ENCODE data around the gene BRK1. TPM values are rescaled to one million over a fixed set of nuclear protein-coding genes. Genes with fewer than 3 reads are reported as not detected.

Gene BRK1
- total and polyA plus RNA-seq, 9 of the 15 experiments (the other 6 are each of a cell fraction or from before 2014, with no cell fraction given), result 105 to 634 (median 250) TPM

DNA sequence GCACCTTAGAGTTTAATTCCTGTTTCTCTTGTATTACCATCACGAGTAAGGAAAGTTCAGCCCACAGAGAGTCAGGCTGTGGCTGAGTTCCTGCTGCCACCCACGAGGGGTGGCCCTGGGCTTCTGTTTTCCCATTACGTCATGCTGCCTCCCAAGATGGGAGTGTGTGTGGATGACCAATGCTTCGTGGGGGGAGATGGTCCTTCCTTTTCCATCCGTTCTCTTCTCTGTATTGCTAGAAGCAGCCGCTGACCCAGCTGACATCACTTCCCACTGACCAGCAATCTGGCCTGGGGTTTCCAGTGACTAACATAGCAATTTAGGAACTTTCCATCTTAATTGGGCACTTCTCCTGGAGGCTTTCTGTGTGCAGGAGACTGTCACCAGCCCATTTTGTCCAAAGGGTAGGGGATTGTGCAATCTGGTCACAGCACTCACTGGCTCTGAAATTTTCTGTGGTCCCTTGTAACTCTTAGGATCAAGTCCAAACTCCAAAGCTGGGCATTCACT lies 58.5 kb downstream of the BRK1 start (continued):
- TF ChIP-seq HLTF (IDR thresholded peaks at IDR 0.05) (no peak), C11orf30 (IDR thresholded peaks at IDR 0.05; ENCODE audit: low read depth) (no peak), RCOR1 (IDR thresholded peaks at IDR 0.05; ENCODE audit: borderline replicate concordance in 1 of 2, low read depth in 2 of 2, low read length in 2 of 2) (peak in 1 of 2 experiments; percentile 45; a peak in 1 of 4 replicates), CREM (IDR thresholded peaks at IDR 0.05; ENCODE audit: low read depth) (peak; percentile 53; the same call in 1 of the 2 replicates), NFE2 (IDR thresholded peaks at IDR 0.05; ENCODE audit: low read depth) (0 out of 2 replicates have a peak, but pooled peaks have one; percentile 0), EGR1 (conservative IDR thresholded peaks at IDR 0.05) (peak; percentile 56; the same call in 1 of the 2 replicates), CEBPB (tag; IDR thresholded peaks at IDR 0.05) (peak; percentile 95), JUN (IDR thresholded peaks at IDR 0.05; ENCODE audit: borderline replicate concordance, low read depth, low read length) (peak; percentile 65; the same call in 1 of the 2 replicates), JUN (CRISPR knock-in tag; IDR thresholded peaks at IDR 0.05; ENCODE audit: borderline replicate concordance) (no peak), ZKSCAN8 (CRISPR knock-in tag; IDR thresholded peaks at IDR 0.05) (0 out of 2 replicates have a peak, but pooled peaks have one; percentile 7), GABPA (tag; conservative IDR thresholded peaks at IDR 0.05; ENCODE audit: low read depth) (peak; percentile 59), CTBP1 (IDR thresholded peaks at IDR 0.05; ENCODE audit: borderline replicate concordance) (peak; percentile 26), TEAD2 (tag; IDR thresholded peaks at IDR 0.05) (0 out of 2 replicates have a peak, but pooled peaks have one; percentile 2), HDAC1 (IDR thresholded peaks at IDR 0.05) (0 out of 4 replicates have a peak, but pooled peaks of 1 of the 2 experiments have one; percentile 15), JUND (IDR thresholded peaks at IDR 0.05; ENCODE audit: borderline replicate concordance, low read depth, low read length) (peak; percentile 77), JUND (tag; IDR thresholded peaks at IDR 0.05; ENCODE audit: borderline replicate concordance, low read depth, low read length) (peak; percentile 74; the same call in 1 of the 3 replicates), CBFA2T2 (conservative IDR thresholded peaks at IDR 0.05) (no peak), CEBPG (CRISPR knock-in tag; IDR thresholded peaks at IDR 0.05) (peak; percentile 48; the same call in 1 of the 2 replicates), CEBPG (tag; conservative IDR thresholded peaks at IDR 0.05 in 1 of 2, IDR thresholded peaks at IDR 0.05 in 1 of 2) (peak; percentile 92 to 96)
- TF ChIP-seq, protein P1, sequence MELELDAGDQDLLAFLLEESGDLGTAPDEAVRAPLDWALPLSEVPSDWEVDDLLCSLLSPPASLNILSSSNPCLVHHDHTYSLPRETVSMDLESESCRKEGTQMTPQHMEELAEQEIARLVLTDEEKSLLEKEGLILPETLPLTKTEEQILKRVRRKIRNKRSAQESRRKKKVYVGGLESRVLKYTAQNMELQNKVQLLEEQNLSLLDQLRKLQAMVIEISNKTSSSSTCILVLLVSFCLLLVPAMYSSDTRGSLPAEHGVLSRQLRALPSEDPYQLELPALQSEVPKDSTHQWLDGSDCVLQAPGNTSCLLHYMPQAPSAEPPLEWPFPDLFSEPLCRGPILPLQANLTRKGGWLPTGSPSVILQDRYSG (tag; conservative IDR thresholded peaks at IDR 0.05; ENCODE audit: low read depth), result no peak
- TF ChIP-seq, protein P2, sequence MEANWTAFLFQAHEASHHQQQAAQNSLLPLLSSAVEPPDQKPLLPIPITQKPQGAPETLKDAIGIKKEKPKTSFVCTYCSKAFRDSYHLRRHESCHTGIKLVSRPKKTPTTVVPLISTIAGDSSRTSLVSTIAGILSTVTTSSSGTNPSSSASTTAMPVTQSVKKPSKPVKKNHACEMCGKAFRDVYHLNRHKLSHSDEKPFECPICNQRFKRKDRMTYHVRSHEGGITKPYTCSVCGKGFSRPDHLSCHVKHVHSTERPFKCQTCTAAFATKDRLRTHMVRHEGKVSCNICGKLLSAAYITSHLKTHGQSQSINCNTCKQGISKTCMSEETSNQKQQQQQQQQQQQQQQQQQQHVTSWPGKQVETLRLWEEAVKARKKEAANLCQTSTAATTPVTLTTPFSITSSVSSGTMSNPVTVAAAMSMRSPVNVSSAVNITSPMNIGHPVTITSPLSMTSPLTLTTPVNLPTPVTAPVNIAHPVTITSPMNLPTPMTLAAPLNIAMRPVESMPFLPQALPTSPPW (CRISPR knock-in tag; IDR thresholded peaks at IDR 0.05), result peak; percentile 38; the same call in 1 of the 2 replicates
- TF ChIP-seq, protein P3, sequence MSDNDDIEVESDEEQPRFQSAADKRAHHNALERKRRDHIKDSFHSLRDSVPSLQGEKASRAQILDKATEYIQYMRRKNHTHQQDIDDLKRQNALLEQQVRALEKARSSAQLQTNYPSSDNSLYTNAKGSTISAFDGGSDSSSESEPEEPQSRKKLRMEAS (CRISPR knock-in tag; IDR thresholded peaks at IDR 0.05), result 0 out of 2 replicates have a peak, but pooled peaks have one; percentile 40

All from K562 (cell line).